ENCODE data around the gene RMI2.
"Not testable (repeated sequence)": the region's sequence is repeated elsewhere in the genome, so short reads cannot be mapped to it uniquely, and the experiment has no call there.

The RMI2 gene

DNA sequence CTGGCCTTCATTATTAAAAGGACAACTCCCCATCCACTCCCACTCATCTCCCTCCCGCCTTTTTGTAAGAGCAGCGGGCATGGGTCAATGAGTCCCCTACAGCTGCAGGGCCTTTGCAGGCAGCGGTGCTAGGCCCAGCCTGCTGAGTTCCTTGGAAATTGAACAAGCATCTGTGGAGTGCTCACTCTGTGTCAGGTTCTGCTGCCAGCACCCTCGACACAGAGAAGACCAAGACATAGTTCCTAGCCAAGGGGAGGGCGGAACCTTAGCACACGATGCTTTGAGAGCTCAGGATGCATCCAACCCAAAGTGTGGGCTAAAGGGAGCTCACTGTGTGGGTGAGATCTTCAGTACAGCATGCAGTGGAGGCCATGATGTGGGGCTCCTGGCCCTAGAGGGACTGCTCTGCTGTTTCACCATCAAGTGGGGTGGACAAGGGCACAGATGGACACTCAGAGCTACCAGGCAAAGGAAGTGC lies 27.6 kb downstream of the RMI2 start:
- H3K27ac Mint-ChIP-seq = no peak overlapping the region
- H3K36me3 Mint-ChIP-seq = no peaks in the 10 kb centered on the region
- no peaks in the 10 kb centered on the region for H3K9me3 Mint-ChIP-seq
- H3K4me3 Mint-ChIP-seq = no peak overlapping the region
- no peaks in the 10 kb centered on the region for H3K27me3 Mint-ChIP-seq
- H3K4me1 Mint-ChIP-seq = peaks cover 30% of the 10 kb centered on the region
- ATAC-seq = no peak

DNA sequence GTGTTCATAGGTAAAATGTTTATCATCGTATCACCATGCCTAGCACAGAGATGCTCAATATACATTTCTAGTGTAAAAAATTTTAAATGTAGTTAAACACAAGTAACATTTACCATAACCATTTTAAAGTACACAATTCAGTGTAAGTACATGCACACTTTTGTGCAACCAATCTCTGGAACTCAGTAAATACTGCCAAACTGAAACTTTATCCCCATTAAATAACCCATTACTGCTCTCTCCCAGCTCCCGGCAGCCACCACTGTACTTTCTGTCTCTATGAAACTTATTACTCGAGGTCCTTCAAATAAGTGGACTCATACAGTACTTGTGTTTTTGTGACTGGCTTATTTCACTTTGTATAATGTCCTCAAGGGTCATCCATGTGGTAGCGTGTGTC lies 29.0 kb downstream of the RMI2 start:
- H3K27ac Mint-ChIP-seq = no peak overlapping the region
- H3K9me3 Mint-ChIP-seq = no peaks in the 10 kb centered on the region
- H3K36me3 Mint-ChIP-seq = peaks cover 5% of the 10 kb centered on the region
- H3K27me3 Mint-ChIP-seq = no peaks in the 10 kb centered on the region
- no peak overlapping the region for H3K4me3 Mint-ChIP-seq
- ATAC-seq = no peak
- peaks cover 38% of the 10 kb centered on the region for H3K4me1 Mint-ChIP-seq

- Mint-ChIP-seq H3K4me3 (no peak overlapping the region), H3K36me3 (peaks cover 16% of the 10 kb centered on the region), H3K27me3 (no peaks in the 10 kb centered on the region), H3K9me3 (no peaks in the 10 kb centered on the region), H3K4me1 (peaks cover 18% of the 10 kb centered on the region), H3K27ac (no peak overlapping the region)
- ATAC-seq = no peak
These were observed 31.9 kb downstream of the RMI2 start for GRCh38 chr16:11377154-11377553.

GRCh38 chr16:11378951-11379350 lies 33.7 kb downstream of the RMI2 start:
- peaks cover 17% of the 10 kb centered on the region for H3K4me1 Mint-ChIP-seq
- not testable (repeated sequence) for H3K9me3 Mint-ChIP-seq, H3K27me3 Mint-ChIP-seq, ATAC-seq
- H3K4me3 Mint-ChIP-seq = peak overlapping the region; percentile 71
- H3K36me3 Mint-ChIP-seq = peaks cover 22% of the 10 kb centered on the region
- peak overlapping the region; percentile 75 for H3K27ac Mint-ChIP-seq

GRCh38 chr16:11379420-11379819 lies 34.2 kb downstream of the RMI2 start:
- peak; percentile 84 for ATAC-seq
- Mint-ChIP-seq H3K27ac (peak overlapping the region; percentile 75), H3K9me3 (no peaks in the 10 kb centered on the region), H3K27me3 (no peaks in the 10 kb centered on the region), H3K4me1 (peaks cover 17% of the 10 kb centered on the region), H3K36me3 (peaks cover 27% of the 10 kb centered on the region), H3K4me3 (peak overlapping the region; percentile 71)

DNA sequence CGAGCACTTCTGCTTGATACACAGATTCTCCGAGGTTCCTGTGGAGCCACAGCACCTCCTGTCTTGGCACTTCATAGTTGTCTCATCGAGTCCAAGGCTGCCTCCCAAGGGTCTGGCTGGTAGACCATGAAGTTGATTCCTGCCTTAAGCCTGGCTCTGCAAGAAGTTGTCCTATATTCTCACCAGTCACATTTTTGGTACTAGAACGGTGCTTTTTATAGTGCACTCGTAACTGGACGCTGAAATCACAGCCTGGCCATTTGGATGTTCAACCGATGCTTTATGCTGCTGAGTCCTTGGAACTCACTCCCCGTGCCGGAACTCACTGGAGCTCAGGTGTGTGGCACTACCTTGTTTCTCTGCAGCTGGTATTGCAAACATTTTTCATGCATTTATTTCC lies 35.6 kb downstream of the RMI2 start:
- Mint-ChIP-seq H3K27ac (no peak overlapping the region), H3K4me3 (no peak overlapping the region)
- ATAC-seq = no peak

DNA sequence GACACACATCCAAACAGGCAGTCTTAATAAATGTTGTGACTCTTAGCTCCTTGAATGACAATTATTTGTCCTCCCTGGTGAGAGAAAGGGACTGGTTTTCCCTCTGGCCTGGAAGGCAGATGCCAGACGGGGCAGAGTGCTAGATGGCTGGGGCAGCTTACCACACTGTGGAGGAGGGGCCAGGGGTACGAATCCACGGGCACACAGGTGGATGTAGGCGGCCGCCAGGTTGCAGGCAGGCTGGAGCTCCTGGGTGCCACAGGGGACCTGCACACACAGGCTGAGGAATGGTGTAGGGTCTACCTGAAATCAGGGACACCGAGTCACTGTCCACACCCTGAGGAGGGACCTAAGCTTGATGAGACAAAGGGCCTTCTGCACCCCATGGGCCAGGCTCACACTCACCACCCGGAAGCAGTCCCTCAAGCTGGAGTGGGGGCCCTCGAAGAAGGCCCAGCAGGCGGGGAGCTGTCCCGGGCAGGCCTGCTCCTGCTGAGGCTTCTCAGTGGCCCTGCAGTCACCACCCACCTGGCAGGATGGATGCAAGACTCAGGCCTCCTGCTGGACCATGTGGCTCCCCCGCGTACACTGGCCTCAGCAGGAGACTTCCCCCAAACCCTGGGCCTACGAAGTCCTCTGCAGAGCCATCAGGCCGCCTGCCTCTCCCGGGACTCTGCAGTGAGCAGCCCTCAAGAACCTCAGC lies 38.4 kb downstream of the RMI2 start:
- H3K27me3 Mint-ChIP-seq = peaks cover 15% of the 10 kb centered on the region
- peaks cover 26% of the 10 kb centered on the region for H3K36me3 Mint-ChIP-seq
- H3K27ac Mint-ChIP-seq = no peak overlapping the region
- H3K9me3 Mint-ChIP-seq = no peaks in the 10 kb centered on the region
- no peak for ATAC-seq
- no peak overlapping the region for H3K4me3 Mint-ChIP-seq
- H3K4me1 Mint-ChIP-seq = peaks cover 29% of the 10 kb centered on the region

More for the DNA sequence above, 35.6 kb downstream of the RMI2 start:
- Mint-ChIP-seq H3K4me1 (peaks cover 18% of the 10 kb centered on the region), H3K36me3 (peaks cover 29% of the 10 kb centered on the region), H3K27me3 (no peaks in the 10 kb centered on the region), H3K9me3 (no peaks in the 10 kb centered on the region)

DNA sequence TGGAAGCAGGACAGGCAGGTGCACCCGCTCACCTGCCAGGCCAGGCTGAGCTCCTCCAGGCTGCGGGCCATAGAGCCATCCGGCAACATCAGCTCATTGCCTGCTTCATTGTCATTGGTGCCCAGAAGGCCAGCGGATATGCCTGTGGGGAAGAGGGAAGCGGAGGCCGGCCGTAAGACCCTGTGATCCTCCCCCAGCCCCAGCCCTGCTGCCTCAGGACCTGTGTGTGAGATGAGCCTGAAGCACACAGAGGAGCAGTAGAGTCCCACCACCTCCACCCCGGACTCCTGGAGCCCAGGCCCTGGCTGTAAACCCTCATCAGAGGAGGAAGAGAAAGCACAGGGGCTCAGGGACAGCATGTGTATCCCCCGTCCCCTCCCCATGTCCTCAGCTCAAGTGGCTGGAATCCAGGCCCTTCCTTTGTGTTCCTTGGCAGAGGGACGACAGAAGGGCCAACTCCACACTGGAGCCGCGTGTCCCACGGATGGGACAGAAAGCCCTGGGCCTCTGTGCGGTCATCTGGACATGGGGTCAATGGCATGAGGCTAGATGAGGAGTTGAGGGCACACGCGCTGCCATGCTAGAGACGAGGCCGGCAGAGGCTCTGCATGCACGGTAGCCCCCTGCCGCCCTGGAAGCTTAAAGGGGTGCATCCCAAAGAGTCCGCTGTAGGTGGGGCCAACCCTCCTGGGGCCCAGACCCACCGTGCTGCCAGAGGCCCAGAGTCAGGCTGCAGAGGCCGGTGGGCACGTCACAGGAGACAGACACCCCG lies 39.1 kb downstream of the RMI2 start:
- Mint-ChIP-seq H3K27ac (no peak overlapping the region), H3K9me3 (no peaks in the 10 kb centered on the region), H3K27me3 (peaks cover 21% of the 10 kb centered on the region), H3K36me3 (peaks cover 24% of the 10 kb centered on the region), H3K4me1 (peaks cover 22% of the 10 kb centered on the region), H3K4me3 (no peak overlapping the region)
- ATAC-seq = no peak

- no peak for ATAC-seq
- Mint-ChIP-seq H3K9me3 (no peaks in the 10 kb centered on the region), H3K27ac (no peak overlapping the region), H3K36me3 (peaks cover 24% of the 10 kb centered on the region), H3K4me3 (no peak overlapping the region), H3K27me3 (peaks cover 22% of the 10 kb centered on the region), H3K4me1 (peaks cover 15% of the 10 kb centered on the region)
These were observed 39.8 kb downstream of the RMI2 start for GRCh38 chr16:11384956-11385586.

- Mint-ChIP-seq H3K4me1 (peaks cover 14% of the 10 kb centered on the region), H3K9me3 (no peaks in the 10 kb centered on the region), H3K4me3 (no peak overlapping the region), H3K27me3 (peaks cover 22% of the 10 kb centered on the region), H3K36me3 (peaks cover 22% of the 10 kb centered on the region), H3K27ac (no peak overlapping the region)
- peak; percentile 69 for ATAC-seq
These were observed 40.9 kb downstream of the RMI2 start for GRCh38 chr16:11386054-11386680.

- Mint-ChIP-seq H3K27ac (no peak overlapping the region), H3K4me3 (no peak overlapping the region)
- peak; percentile 21 for ATAC-seq
These were observed 41.7 kb downstream of the RMI2 start for GRCh38 chr16:11386791-11387546.

DNA sequence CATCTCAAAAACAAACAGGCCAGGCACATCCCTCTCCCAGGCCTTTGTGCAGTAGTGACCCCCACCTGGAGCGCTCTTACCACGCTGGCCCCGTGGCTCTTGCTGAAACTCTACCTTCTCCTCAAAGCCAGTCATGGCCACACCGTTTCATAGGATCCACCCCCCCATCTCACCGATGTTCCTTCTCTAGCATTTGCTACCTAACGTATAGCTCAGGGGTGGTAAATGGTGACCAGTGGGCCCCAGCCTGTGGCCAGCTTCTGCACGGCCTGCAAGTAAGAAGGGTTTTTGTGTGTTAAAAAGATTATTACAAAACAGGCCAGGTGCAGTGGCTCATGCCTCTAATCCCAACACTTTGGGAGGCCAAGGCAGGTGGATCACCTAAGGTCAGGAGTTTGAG lies 43.8 kb downstream of the RMI2 start:
- no peak for ATAC-seq
- peak overlapping the region; percentile 23 for H3K27ac Mint-ChIP-seq
- H3K4me3 Mint-ChIP-seq = no peak overlapping the region
- H3K4me1 Mint-ChIP-seq = peaks cover 14% of the 10 kb centered on the region
- peaks cover 22% of the 10 kb centered on the region for H3K27me3 Mint-ChIP-seq
- peaks cover 6% of the 10 kb centered on the region for H3K36me3 Mint-ChIP-seq
- H3K9me3 Mint-ChIP-seq = no peaks in the 10 kb centered on the region

More at GRCh38 chr16:11386791-11387546, 41.7 kb downstream of the RMI2 start:
- peaks cover 14% of the 10 kb centered on the region for H3K36me3 Mint-ChIP-seq
- H3K9me3 Mint-ChIP-seq = no peaks in the 10 kb centered on the region
- peaks cover 22% of the 10 kb centered on the region for H3K27me3 Mint-ChIP-seq
- peaks cover 14% of the 10 kb centered on the region for H3K4me1 Mint-ChIP-seq

- Mint-ChIP-seq H3K4me3 (no peak overlapping the region), H3K9me3 (no peaks in the 10 kb centered on the region), H3K27me3 (peaks cover 22% of the 10 kb centered on the region), H3K4me1 (peaks cover 14% of the 10 kb centered on the region), H3K36me3 (no peaks in the 10 kb centered on the region), H3K27ac (peak overlapping the region; percentile 23)
- ATAC-seq = no peak
These were observed 44.6 kb downstream of the RMI2 start for GRCh38 chr16:11389631-11390565.
